Fibroblast of the aortic adventitia (primary cell): Measurements from ENCODE around the gene COMP. TPM values are rescaled to one million over a fixed set of nuclear protein-coding genes. Genes with fewer than 3 reads are reported as not detected.
A peak's percentile ranks its signal among the peaks of the same experiment; 100 is the strongest.

Experiments
- DNase-seq: peaks from one replicate; pipeline ENCODE4 v3.0.0-alpha.2; 2010; ENCODE audit warnings: low read depth
- H3K4me3 ChIP-seq: 2 replicates; pipeline ENCODE4 v1.5.1; 2011; ENCODE audit warnings: low read depth, mild to moderate bottlenecking, control low read depth, low read length, moderate library complexity
- total RNA-seq: library from RNA; depleted of rRNA; stranded (reverse); fragments of >200 nt; gene quantifications from 2 replicates; pipeline ENCODE4 v1.2.3, GENCODE V29; 2012; ENCODE audit warnings: low replicate concordance
- TF ChIP-seq, protein P1 (sequence below): IDR thresholded peaks from 2 replicates; pipeline ENCODE4 v1.5.1; 2011; ENCODE audit warnings: mild to moderate bottlenecking, low read length, control low read depth, inconsistent platforms; ENCODE audit not compliant: insufficient read depth

COMP gene
- total RNA-seq, 1 donor, result 0.63 TPM

DNA sequence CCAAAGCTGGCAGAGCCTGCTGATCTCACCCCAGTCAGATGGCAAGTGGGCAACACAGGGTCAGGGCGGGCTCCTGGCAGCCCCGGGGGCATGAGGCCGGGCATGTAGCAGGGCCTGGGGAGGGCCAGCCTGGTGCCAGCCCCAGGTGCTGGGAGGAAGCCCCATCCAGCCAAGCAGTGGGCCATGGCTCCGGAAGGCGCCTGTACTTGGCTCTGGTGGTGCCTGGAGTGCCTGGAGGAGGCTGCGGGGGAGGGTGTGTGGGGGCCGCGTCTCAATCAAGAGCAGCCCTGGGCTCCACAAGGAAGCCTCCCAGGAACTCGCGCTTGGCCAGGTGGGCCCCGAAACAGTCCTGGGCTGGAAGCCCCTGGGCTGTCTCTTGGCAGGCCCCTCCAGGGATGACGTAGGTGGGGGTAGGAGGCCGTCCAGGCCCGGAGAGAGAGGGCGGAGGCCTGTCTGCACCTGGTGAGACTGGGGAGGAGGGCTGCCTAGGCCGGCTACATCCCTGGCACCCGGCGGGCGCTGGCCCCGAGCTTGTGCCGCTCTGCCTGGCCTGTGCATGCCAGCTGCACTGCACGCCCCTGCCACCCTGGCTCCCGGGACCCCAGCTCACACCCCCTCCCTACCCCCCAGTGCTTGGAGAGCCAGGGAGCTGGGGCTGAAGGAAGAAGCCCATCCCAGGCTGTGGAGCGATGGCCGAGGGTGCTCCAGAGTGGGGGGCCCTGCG is 45.9 kb downstream of the COMP start:
- no peak for DNase-seq
- TF ChIP-seq, protein P1, sequence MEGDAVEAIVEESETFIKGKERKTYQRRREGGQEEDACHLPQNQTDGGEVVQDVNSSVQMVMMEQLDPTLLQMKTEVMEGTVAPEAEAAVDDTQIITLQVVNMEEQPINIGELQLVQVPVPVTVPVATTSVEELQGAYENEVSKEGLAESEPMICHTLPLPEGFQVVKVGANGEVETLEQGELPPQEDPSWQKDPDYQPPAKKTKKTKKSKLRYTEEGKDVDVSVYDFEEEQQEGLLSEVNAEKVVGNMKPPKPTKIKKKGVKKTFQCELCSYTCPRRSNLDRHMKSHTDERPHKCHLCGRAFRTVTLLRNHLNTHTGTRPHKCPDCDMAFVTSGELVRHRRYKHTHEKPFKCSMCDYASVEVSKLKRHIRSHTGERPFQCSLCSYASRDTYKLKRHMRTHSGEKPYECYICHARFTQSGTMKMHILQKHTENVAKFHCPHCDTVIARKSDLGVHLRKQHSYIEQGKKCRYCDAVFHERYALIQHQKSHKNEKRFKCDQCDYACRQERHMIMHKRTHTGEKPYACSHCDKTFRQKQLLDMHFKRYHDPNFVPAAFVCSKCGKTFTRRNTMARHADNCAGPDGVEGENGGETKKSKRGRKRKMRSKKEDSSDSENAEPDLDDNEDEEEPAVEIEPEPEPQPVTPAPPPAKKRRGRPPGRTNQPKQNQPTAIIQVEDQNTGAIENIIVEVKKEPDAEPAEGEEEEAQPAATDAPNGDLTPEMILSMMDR, result no peak
- no peak overlapping the region for H3K4me3 ChIP-seq

DNA sequence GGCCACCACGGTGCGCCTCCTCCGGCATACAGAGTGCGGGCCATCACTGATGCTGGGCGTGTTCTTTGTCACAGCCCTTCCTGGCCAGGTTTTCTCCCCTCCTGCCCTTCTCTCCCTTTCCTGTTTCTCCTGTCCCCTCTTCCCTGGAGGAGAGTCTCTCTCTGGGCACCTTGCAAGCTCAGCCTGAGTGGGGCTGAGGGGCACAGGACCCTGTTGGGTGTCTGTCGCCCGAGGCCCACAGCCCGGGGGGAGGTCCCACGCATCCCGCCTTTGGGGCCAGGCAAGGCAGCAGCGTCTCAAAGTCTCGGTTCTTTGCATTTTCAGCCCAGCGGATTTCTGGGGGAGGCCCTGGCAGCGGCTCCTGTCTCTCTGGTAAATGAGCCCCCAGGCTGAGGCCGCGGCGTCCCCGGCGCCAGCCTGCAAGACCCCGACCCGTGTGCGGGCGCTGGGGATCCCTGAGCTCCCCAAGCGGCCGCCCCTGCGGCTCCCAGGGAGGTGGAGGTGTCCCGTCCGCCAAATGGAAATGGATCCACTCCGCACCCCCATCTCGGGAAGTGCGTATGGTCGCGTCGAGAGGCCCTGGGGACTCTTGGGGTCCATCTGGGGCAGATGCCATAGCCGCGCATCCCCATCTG is 47.2 kb downstream of the COMP start:
- H3K4me3 ChIP-seq, result no peak overlapping the region
- TF ChIP-seq, protein P1, result no peak
- no peak for DNase-seq

- TF ChIP-seq, protein P1, result no peak
- H3K4me3 ChIP-seq, result no peak overlapping the region
- peak; percentile 35 for DNase-seq
Observed at GRCh38 chr19:18742838-18743783, 48.0 kb downstream of the COMP start.

GRCh38 chr19:18742324-18742723 is 48.8 kb downstream of the COMP start:
- DNase-seq, result no peak
- no peak overlapping the region for H3K4me3 ChIP-seq
- TF ChIP-seq, protein P1, result no peak

- no peak overlapping the region for H3K4me3 ChIP-seq
- TF ChIP-seq, protein P1, result no peak
- no peak for DNase-seq
Observed at GRCh38 chr19:18741124-18742121, 49.7 kb downstream of the COMP start.
